Psoas muscle (tissue), 8 donors: ENCODE results near the gene ALDH1A3. TPM values are rescaled to one million over a fixed set of nuclear protein-coding genes. Genes with fewer than 3 reads are reported as not detected.

ENCODE experiments used
- ATAC-seq, 4 donors: fragments of 200-7000 bp; cut with Tn5 transposase; one replicate each; pipeline ENCODE4 v1.9.1; 2020; ENCODE audit warnings: moderate library complexity in 3 of 4, mild to moderate bottlenecking in 2 of 4
- DNase-seq, 2 donors: peaks; one replicate each; pipeline ENCODE4 v3.0.0-alpha.2; 2020
- H3K27ac ChIP-seq: fragments of 200-600 bp; one replicate; pipeline ENCODE4 v1.8.0; 2022
- H3K27me3 ChIP-seq, 3 donors: fragments of 200-600 bp in 1 of 3; one replicate each; pipeline versions ENCODE4 v1.6.1 to v1.8.0; 2013 to 2022; ENCODE audit warnings: low read length in 2 of 3, mild to moderate bottlenecking in 2 of 3, moderate library complexity in 1 of 3; ENCODE audit not compliant: insufficient read depth in 3 of 3
- H3K36me3 ChIP-seq, 2 donors: fragments of 200-600 bp in 1 of 2; one replicate each; pipeline versions ENCODE4 v1.6.1 to v1.8.0; 2013 to 2022; ENCODE audit warnings: low read depth in 1 of 2, mild to moderate bottlenecking in 1 of 2, moderate library complexity in 1 of 2; ENCODE audit not compliant: insufficient read depth in 1 of 2
- H3K4me1 ChIP-seq: fragments of 200-600 bp; one replicate; pipeline ENCODE4 v1.8.0; 2022
- H3K4me3 ChIP-seq: fragments of 200-600 bp; one replicate; pipeline ENCODE4 v1.8.0; 2022; ENCODE audit warnings: mild to moderate bottlenecking
- H3K9me3 ChIP-seq: fragments of 200-600 bp; one replicate; pipeline ENCODE4 v1.8.0; 2022
- WGBS, 3 donors: extraction: QIAGEN DNeasy Blood & Tissue Kit; methylation state at CpG; one replicate each; pipeline versions ENCODE4 v1.1.6 to v1.1.7; 2013; 5-methylcytosine and 5-hydroxymethylcytosine counted together
- intact Hi-C, 2 donors: fragments of 100-400 bp; cut with DNase I; formaldehyde crosslinking; loops; one replicate each; pipeline versions ENCODE4 v1.11.0 to v1.14.2; 2022
- polyA plus RNA-seq, 3 donors: library from polyadenylated mRNA; stranded (reverse); fragments of 200-250 nt; gene quantifications; one replicate each; pipeline ENCODE4 v1.2.3, GENCODE V29; 2013
- total RNA-seq, 4 donors: library from RNA; stranded (reverse); fragmentation: NEBNext Ultra II Directional in 2 of 4; extraction: Animal tissue kit (Norgen Biotek cat#: 25700) in 2 of 4; gene quantifications; one replicate each; pipeline versions ENCODE4 v1.2.1 to v1.2.4, GENCODE V29; 2021 to 2023
- TF ChIP-seq, protein P1 (sequence below): fragments of 200-600 bp; IDR thresholded peaks from one replicate; pipeline ENCODE4 v1.8.0; 2022; ENCODE audit warnings: antibody characterized with exemption
- donor health status: healthy with polysubstance abuse.
- donor health status: DM: no; HTN: no; CAD: no; lungs with moderate emphysema.
- donor health status: Bipolar disorder and iron deficiency.
- donor health status: healthy.
- donor health status: DM: yes; HTN: yes; CAD: no.
- donor health status: DM: no; HTN: no; CAD: no.
- donor health status: DM: no; HTN: no; CAD: no.
- donor health status: DM: yes; HTN: yes; CAD: no.

Gene ALDH1A3
- total and polyA plus RNA-seq, 7 donors: 7.3 to 51.6 (median 11.9) TPM

DNA sequence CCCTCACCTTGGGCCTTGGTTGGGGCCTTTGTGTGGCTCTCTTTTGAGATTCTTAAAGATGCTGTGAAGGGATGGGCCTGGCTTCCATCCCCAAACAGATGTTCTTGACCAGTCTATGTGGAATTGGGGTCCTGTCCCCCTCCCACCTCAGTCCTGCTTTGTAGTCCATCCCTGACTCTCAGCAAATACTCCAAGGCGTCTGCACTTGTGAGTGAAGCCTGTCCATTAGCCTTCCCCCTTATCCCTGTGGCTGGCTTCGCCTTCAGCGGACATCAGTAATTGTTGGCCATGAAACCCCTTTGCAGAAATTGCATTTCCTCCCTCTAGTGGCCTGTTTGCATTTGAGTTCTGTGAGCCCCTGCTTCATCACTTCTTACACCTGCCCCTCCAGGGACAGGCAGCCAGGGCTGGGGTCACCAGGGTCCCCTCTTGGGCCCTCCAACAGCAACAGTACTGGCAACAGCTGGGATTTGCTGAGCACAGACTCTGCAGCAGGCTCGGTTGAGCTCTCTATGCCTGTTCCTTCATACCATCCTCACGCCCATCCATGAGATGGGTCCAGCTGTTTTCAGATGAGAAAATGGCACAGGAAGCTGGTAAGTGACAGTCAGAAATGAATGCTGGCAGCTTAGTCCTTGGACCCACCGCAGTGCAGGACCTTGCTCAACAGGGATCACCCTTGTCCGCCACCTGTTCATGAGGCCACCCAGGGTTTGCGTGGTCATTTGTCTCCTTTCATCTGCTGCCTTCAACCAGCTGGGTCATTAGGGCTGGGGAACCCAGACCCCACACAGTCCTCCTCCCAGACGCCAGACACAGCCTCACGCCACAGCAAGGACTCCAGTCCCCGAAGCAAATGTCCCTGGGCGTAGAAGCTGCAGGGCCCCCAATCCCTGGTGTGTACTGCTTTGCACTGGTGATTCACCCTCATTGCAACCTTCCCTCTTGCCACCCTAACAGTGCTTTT, 30.6 kb downstream of the ALDH1A3 start:
- ATAC-seq: peak in 3 of 4 donors; percentile 42 to 50 (median 46)
- Histone ChIP-seq H3K9me3 (peaks cover 5% of the 10 kb centered on the region), H3K36me3 (peaks cover 0 to 39% of the 10 kb centered on the region in 2 donors), H3K27ac (no peak overlapping the region), H3K4me3 (no peak overlapping the region), H3K4me1 (no peaks in the 10 kb centered on the region), H3K27me3 (peaks cover 0 to 2% (median 0%) of the 10 kb centered on the region in 3 donors)
- DNase-seq: no peak
- 54 to 68% (median 56%) methylated on average over 12 of the region's 12 CpGs for WGBS, 3 donors
- TF ChIP-seq, protein P1, sequence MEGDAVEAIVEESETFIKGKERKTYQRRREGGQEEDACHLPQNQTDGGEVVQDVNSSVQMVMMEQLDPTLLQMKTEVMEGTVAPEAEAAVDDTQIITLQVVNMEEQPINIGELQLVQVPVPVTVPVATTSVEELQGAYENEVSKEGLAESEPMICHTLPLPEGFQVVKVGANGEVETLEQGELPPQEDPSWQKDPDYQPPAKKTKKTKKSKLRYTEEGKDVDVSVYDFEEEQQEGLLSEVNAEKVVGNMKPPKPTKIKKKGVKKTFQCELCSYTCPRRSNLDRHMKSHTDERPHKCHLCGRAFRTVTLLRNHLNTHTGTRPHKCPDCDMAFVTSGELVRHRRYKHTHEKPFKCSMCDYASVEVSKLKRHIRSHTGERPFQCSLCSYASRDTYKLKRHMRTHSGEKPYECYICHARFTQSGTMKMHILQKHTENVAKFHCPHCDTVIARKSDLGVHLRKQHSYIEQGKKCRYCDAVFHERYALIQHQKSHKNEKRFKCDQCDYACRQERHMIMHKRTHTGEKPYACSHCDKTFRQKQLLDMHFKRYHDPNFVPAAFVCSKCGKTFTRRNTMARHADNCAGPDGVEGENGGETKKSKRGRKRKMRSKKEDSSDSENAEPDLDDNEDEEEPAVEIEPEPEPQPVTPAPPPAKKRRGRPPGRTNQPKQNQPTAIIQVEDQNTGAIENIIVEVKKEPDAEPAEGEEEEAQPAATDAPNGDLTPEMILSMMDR: no peak
- intact Hi-C loops: loop anchor here in 1 of 2 donors (10.0 kb wide), 1 partner anchor 355 kb away; no protein-coding TSS in a partner anchor

- Histone ChIP-seq H3K4me1 (no peaks in the 10 kb centered on the region), H3K4me3 (no peak overlapping the region), H3K27me3 (peaks cover 0 to 2% (median 0%) of the 10 kb centered on the region in 3 donors), H3K9me3 (peaks cover 5% of the 10 kb centered on the region), H3K36me3 (peaks cover 0 to 35% of the 10 kb centered on the region in 2 donors), H3K27ac (no peak overlapping the region)
- WGBS, 3 donors: 50 to 63% (median 51%) methylated on average over 10 of the region's 10 CpGs
- intact Hi-C loops: loop anchor here in 1 of 2 donors (10.0 kb wide), 1 partner anchor 354 kb away; no protein-coding TSS in a partner anchor
- no peak for ATAC-seq
- no peak for DNase-seq
- TF ChIP-seq, protein P1: no peak
Measured at GRCh38 chr15:100911086-100911485, 31.5 kb downstream of the ALDH1A3 start.

DNA sequence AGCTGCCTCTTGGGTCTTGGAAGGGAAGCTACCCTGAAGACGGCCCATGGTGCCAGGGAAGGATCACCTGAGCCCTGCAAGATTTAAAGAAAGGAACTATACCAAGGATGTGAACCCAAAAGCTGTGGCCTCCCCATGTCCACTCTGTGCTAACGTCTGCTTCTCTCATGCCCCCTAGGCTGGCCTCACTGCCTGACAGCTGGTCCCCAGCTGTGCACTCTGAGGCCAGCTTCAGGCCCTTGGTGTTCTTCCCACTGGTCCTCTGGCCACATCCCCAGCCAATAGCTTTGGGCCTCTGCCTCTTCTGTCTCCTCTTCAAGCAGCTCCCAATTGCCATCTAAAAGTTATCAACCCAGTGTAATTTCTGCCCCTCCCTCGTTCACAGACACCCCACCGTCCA, 34.3 kb downstream of the ALDH1A3 start:
- TF ChIP-seq, protein P1: no peak
- Histone ChIP-seq H3K27me3 (peaks cover 0 to 8% (median 2%) of the 10 kb centered on the region in 3 donors), H3K4me1 (peaks cover 4% of the 10 kb centered on the region), H3K9me3 (peaks cover 5% of the 10 kb centered on the region), H3K36me3 (peaks cover 0 to 22% of the 10 kb centered on the region in 2 donors), H3K27ac (no peak overlapping the region), H3K4me3 (no peak overlapping the region)
- DNase-seq: no peak
- 55 to 70% (median 58%) methylated on average over 4 of the region's 4 CpGs for WGBS, 3 donors
- no peak for ATAC-seq
- intact Hi-C loops: loop anchor here in 1 of 2 donors (10.0 kb wide), 1 partner anchor 351 kb away; no protein-coding TSS in a partner anchor

GRCh38 chr15:100914876-100915275, 35.2 kb downstream of the ALDH1A3 start:
- DNase-seq: no peak
- H3K27ac ChIP-seq: no peak overlapping the region
- TF ChIP-seq, protein P1: no peak
- intact Hi-C loops: loop anchor here in 1 of 2 donors (10.0 kb wide), 1 partner anchor 350 kb away; no protein-coding TSS in a partner anchor
- H3K9me3 ChIP-seq: peaks cover 5% of the 10 kb centered on the region
- H3K4me3 ChIP-seq: no peak overlapping the region
- peaks cover 0 to 12% (median 2%) of the 10 kb centered on the region in 3 donors for H3K27me3 ChIP-seq
- 69 to 79% (median 74%) methylated on average over 6 of the region's 6 CpGs for WGBS, 3 donors
- peaks cover 0 to 22% of the 10 kb centered on the region in 2 donors for H3K36me3 ChIP-seq
- H3K4me1 ChIP-seq: peaks cover 4% of the 10 kb centered on the region
- ATAC-seq: no peak
